Mesenchymal stem cell (in vitro differentiated cells and primary cell): ENCODE measurements around the gene FLOT1.

Source experiments
- DNase-seq: peaks from one replicate; pipeline ENCODE4 v3.0.0-alpha.2; 2013
- H2AFZ ChIP-seq: one replicate; pipeline ENCODE4 v1.6.1; 2013; ENCODE audit warnings: low read depth, mild to moderate bottlenecking, control low read depth, inconsistent platforms, low read length, moderate library complexity
- H2AK5ac ChIP-seq: 2 replicates; pipeline ENCODE4 v1.6.1; 2013; ENCODE audit warnings: low read length, moderate library complexity, mild to moderate bottlenecking, inconsistent platforms; ENCODE audit not compliant: severe bottlenecking
- H2BK120ac ChIP-seq: one replicate; pipeline ENCODE4 v1.6.1; 2013; ENCODE audit warnings: low read depth, mild to moderate bottlenecking, inconsistent platforms, low read length, moderate library complexity
- H2BK12ac ChIP-seq, 2 experiments: one replicate each; pipeline ENCODE4 v1.6.1; 2013; ENCODE audit warnings: inconsistent platforms in 2 of 2, low read length in 2 of 2, mild to moderate bottlenecking in 2 of 2, moderate library complexity in 2 of 2, control low read depth in 1 of 2
- H2BK15ac ChIP-seq: one replicate; pipeline ENCODE4 v1.6.1; 2013; ENCODE audit warnings: mild to moderate bottlenecking, low read depth, inconsistent platforms; ENCODE audit not compliant: poor library complexity, severe bottlenecking
- H2BK5ac ChIP-seq: 2 replicates; pipeline ENCODE4 v1.6.1; 2013; ENCODE audit warnings: low read depth, mild to moderate bottlenecking, low read length, control low read depth, inconsistent platforms; ENCODE audit not compliant: poor library complexity, severe bottlenecking
- H3K14ac ChIP-seq, 2 experiments: one replicate each; pipeline ENCODE4 v1.6.1; 2013; ENCODE audit warnings: inconsistent platforms in 2 of 2, low read length in 2 of 2, control low read depth in 1 of 2, mild to moderate bottlenecking in 1 of 2, moderate library complexity in 1 of 2
- H3K18ac ChIP-seq, 2 experiments: one replicate each; pipeline ENCODE4 v1.6.1; 2013; ENCODE audit warnings: inconsistent platforms in 2 of 2, low read length in 2 of 2, control low read depth in 1 of 2, low read depth in 1 of 2, mild to moderate bottlenecking in 1 of 2
- H3K23ac ChIP-seq, 2 experiments: one replicate each; pipeline ENCODE4 v1.6.1; 2013; ENCODE audit warnings: inconsistent platforms in 2 of 2, low read length in 2 of 2, mild to moderate bottlenecking in 2 of 2, moderate library complexity in 2 of 2, control low read depth in 1 of 2
- H3K27ac ChIP-seq: 2 replicates; pipeline ENCODE4 v1.5.1; 2013; ENCODE audit warnings: mild to moderate bottlenecking, moderate library complexity, low read length, control low read depth, inconsistent platforms; ENCODE audit not compliant: poor library complexity, severe bottlenecking
- H3K27me3 ChIP-seq, 2 experiments: 2 replicates each; pipeline versions ENCODE4 v1.6.1 to v1.7.0; 2013; ENCODE audit warnings: low read length in 2 of 2, mild to moderate bottlenecking in 2 of 2, moderate library complexity in 2 of 2, control low read depth in 1 of 2, inconsistent platforms in 1 of 2; ENCODE audit not compliant: control insufficient read depth in 1 of 2, insufficient read depth in 1 of 2
- H3K36me3 ChIP-seq, 2 experiments: 2 replicates each; pipeline versions ENCODE4 v1.6.1 to v1.7.0; 2013; ENCODE audit warnings: low read length in 2 of 2, control low read depth in 1 of 2, inconsistent platforms in 1 of 2, low read depth in 1 of 2, mild to moderate bottlenecking in 1 of 2; ENCODE audit not compliant: insufficient read depth in 2 of 2, control insufficient read depth in 1 of 2
- H3K4ac ChIP-seq, 2 experiments: one replicate each; pipeline ENCODE4 v1.6.1; 2013; ENCODE audit warnings: inconsistent platforms in 2 of 2, low read length in 2 of 2, mild to moderate bottlenecking in 2 of 2, moderate library complexity in 2 of 2, control low read depth in 1 of 2, low read depth in 1 of 2
- H3K4me1 ChIP-seq: 2 replicates; pipeline ENCODE4 v1.6.1; 2013; ENCODE audit warnings: low read depth, low read length, control low read depth; ENCODE audit not compliant: control insufficient read depth, insufficient read depth
- H3K4me2 ChIP-seq: 2 replicates; pipeline ENCODE4 v1.6.1; 2013; ENCODE audit warnings: low read length, mild to moderate bottlenecking, inconsistent platforms; ENCODE audit not compliant: poor library complexity, severe bottlenecking
- H3K4me3 ChIP-seq, 2 experiments: 2 replicates each; pipeline versions ENCODE4 v1.5.1 to v1.7.0; 2013; ENCODE audit warnings: low read length in 2 of 2, mild to moderate bottlenecking in 2 of 2, control low read depth in 1 of 2, low read depth in 1 of 2; ENCODE audit not compliant: insufficient read depth in 1 of 2
- H3K79me1 ChIP-seq: replicated peaks from 2 replicates; pipeline ENCODE4 v1.6.1; 2013; ENCODE audit warnings: mild to moderate bottlenecking, control low read depth, low read length, inconsistent platforms; ENCODE audit not compliant: poor library complexity, severe bottlenecking
- H3K9ac ChIP-seq: 2 replicates; pipeline ENCODE4 v1.7.0; 2013; ENCODE audit warnings: mild to moderate bottlenecking, low read length, moderate library complexity
- H3K9me3 ChIP-seq: 2 replicates; pipeline ENCODE4 v1.7.0; 2013; ENCODE audit warnings: mild to moderate bottlenecking, low read length; ENCODE audit not compliant: control insufficient read depth
- H4K8ac ChIP-seq: one replicate; pipeline ENCODE4 v1.6.1; 2013; ENCODE audit warnings: inconsistent platforms, mild to moderate bottlenecking, low read length, moderate library complexity
- H4K91ac ChIP-seq: one replicate; pipeline ENCODE4 v1.6.1; 2013; ENCODE audit warnings: mild to moderate bottlenecking, low read length, inconsistent platforms
- WGBS: methylation state at CpG from one replicate; pipeline ENCODE4 v1.1.7; 2013; ENCODE audit warnings: mixed read lengths; 5-methylcytosine and 5-hydroxymethylcytosine counted together

The FLOT1 gene

DNA sequence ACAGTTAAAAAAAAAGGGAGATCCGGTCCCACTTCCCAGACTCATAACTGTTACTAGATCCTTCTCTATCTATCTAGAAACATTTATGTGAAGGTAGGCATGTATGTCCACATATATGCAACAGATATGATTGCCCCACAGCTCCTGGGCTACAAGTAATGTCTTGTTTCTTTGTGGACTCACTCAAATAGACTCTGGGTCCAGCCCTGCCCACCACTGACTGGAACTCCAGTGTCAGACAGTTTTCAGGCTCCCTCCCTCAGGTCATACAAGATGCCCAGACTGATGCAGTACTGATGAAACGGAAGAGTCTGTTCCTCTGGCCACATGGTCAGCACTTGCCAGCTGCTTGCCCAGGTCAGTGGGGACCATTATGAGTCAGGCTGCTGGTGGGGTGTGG is 32.6 kb upstream of the FLOT1 start:
- DNase-seq: peak; percentile 34
- Histone ChIP-seq H3K79me1 (peaks cover 2% of the 10 kb centered on the region), H3K9ac (no peak overlapping the region), H3K23ac (no peak overlapping the region), H2BK15ac (no peak overlapping the region), H3K27ac (no peak overlapping the region), H2BK120ac (no peak overlapping the region), H3K9me3 (no peaks in the 10 kb centered on the region), H3K4me1 (peaks cover 17% of the 10 kb centered on the region), H3K36me3 (no peaks in the 10 kb centered on the region), H3K4me2 (no peak overlapping the region), H2AK5ac (peak overlapping the region; percentile 54), H2BK12ac (peak overlapping the region; percentile 59 to 70), H4K8ac (no peak overlapping the region), H3K4me3 (no peak overlapping the region), H4K91ac (peak overlapping the region; percentile 19), H2AFZ (peak overlapping the region; percentile 21), H3K14ac (no peak overlapping the region), H2BK5ac (no peak overlapping the region), H3K27me3 (no peaks in the 10 kb centered on the region), H3K18ac (peak overlapping the region in 1 of 2 experiments; percentile 77), H3K4ac (peak overlapping the region in 1 of 2 experiments; percentile 24)
- WGBS: 94% methylated on average over 1 of the region's 2 CpGs

DNA sequence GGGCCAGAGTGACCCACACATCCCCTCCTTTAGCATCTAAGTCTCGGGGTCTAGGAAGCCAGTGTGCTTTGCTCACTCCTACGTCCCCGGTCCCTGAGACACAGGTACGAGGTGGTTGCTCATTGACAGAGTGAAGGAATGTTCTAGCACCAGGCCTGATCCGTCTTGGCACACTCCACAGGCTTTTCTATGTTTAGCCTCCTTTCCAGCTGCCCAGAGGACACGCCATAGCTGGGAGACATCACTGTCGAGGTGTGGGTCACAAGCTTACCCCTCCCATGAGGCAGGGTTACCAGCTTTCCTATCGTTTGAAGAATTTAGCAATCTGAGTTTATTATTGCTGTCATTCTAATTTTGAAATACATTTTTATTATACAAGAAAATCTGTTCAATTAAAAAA is 32.2 kb upstream of the FLOT1 start:
- Histone ChIP-seq H3K4ac (peak overlapping the region; percentile 2 to 10), H3K23ac (no peak overlapping the region), H3K9ac (no peak overlapping the region), H2BK15ac (no peak overlapping the region), H3K4me2 (no peak overlapping the region), H3K4me3 (no peak overlapping the region), H3K9me3 (no peaks in the 10 kb centered on the region), H3K79me1 (peaks cover 2% of the 10 kb centered on the region), H4K8ac (no peak overlapping the region), H2AFZ (no peak overlapping the region), H2BK12ac (peak overlapping the region; percentile 75 to 80), H4K91ac (peak overlapping the region; percentile 4), H3K4me1 (peaks cover 17% of the 10 kb centered on the region), H3K18ac (peak overlapping the region in 1 of 2 experiments; percentile 55), H2BK5ac (no peak overlapping the region), H3K14ac (no peak overlapping the region), H3K27ac (no peak overlapping the region), H2AK5ac (peak overlapping the region; percentile 28), H2BK120ac (peak overlapping the region; percentile 82), H3K27me3 (no peaks in the 10 kb centered on the region), H3K36me3 (no peaks in the 10 kb centered on the region)
- DNase-seq: no peak
- WGBS: 93% methylated on average over 7 of the region's 8 CpGs

DNA sequence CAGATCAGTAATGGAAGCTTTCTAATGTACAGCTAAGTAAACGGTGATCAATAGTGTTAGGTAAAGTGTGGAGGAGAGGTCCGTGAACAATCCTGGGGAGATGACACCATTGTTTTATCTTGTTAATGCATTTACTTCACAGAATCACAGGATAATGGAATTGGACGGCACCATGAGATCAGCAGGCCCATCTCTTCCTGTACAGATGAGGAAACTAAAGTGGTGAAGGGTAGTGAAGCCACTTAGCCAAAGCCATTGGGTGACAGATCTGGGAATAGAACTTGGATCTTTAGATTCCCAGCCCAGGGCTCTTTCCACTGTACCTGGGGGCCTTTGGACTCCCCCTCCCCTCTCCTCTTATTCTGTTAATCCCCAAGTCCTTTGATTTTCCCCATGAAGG is 28.1 kb upstream of the FLOT1 start:
- peak overlapping the region; percentile 100 for H3K27ac ChIP-seq
- H3K79me1 ChIP-seq: peaks cover 4% of the 10 kb centered on the region
- WGBS: 100% methylated on average over 1 of the region's 3 CpGs
- H2BK12ac ChIP-seq: peak overlapping the region; percentile 99 to 100
- no peak overlapping the region for H3K4me2 ChIP-seq
- H3K36me3 ChIP-seq: no peaks in the 10 kb centered on the region
- peaks cover 19% of the 10 kb centered on the region for H3K4me1 ChIP-seq
- H3K23ac ChIP-seq: no peak overlapping the region
- DNase-seq: no peak
- H2BK15ac ChIP-seq: peak overlapping the region; percentile 8
- no peak overlapping the region for H3K4me3 ChIP-seq
- H2BK120ac ChIP-seq: peak overlapping the region; percentile 75
- H3K9me3 ChIP-seq: no peaks in the 10 kb centered on the region
- no peaks in the 10 kb centered on the region for H3K27me3 ChIP-seq
- peak overlapping the region; percentile 77 for H3K9ac ChIP-seq
- H2BK5ac ChIP-seq: peak overlapping the region; percentile 93
- H2AK5ac ChIP-seq: peak overlapping the region; percentile 100
- peak overlapping the region; percentile 86 for H4K91ac ChIP-seq
- peak overlapping the region; percentile 93 to 96 for H3K18ac ChIP-seq
- H4K8ac ChIP-seq: peak overlapping the region; percentile 56
- no peak overlapping the region for H2AFZ ChIP-seq
- H3K4ac ChIP-seq: peak overlapping the region in 1 of 2 experiments; percentile 93
- no peak overlapping the region for H3K14ac ChIP-seq

DNA sequence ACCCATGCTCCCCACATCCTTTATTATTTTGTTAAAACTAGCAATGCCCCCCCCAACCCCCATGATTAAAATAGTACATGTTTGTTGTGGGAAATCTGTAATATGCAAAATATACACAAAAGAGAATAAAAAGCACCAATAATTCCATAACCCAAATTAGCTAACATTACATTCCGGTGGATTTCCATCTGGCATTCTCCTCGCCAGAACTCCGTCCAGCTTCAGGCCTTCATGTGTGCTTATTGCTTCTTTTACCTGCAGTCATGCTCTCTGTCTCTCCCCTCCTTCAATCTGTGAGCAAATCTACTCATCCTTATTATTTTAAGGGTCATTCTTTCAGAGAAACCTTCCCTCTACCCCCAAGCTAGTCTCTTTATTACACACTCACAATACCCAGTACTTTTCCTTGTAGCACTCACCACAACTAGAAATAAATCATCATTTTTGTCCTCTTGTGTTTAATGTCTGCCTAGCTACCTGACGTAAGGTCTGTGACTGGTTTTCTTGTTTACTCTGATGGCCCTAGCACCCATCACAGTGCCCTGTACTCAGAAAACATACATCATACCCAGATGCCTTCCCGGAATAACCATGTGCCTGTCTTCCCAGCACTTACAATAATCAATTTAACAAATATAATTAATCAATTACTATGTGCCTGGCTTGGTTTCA is 27.5 kb upstream of the FLOT1 start:
- no peaks in the 10 kb centered on the region for H3K9me3 ChIP-seq
- H2BK12ac ChIP-seq: peak overlapping the region; percentile 76 to 100
- H2AFZ ChIP-seq: no peak overlapping the region
- peak overlapping the region; percentile 74 for H2BK15ac ChIP-seq
- peaks cover 4% of the 10 kb centered on the region for H3K79me1 ChIP-seq
- H3K4me3 ChIP-seq: no peak overlapping the region
- H3K23ac ChIP-seq: no peak overlapping the region
- peak overlapping the region; percentile 93 for H2BK5ac ChIP-seq
- H3K4ac ChIP-seq: peak overlapping the region; percentile 89 to 93
- H3K27ac ChIP-seq: peak overlapping the region; percentile 100
- H3K9ac ChIP-seq: peak overlapping the region; percentile 77
- no peaks in the 10 kb centered on the region for H3K36me3 ChIP-seq
- DNase-seq: peak; percentile 90
- H2BK120ac ChIP-seq: peak overlapping the region; percentile 75
- no peaks in the 10 kb centered on the region for H3K27me3 ChIP-seq
- no peak overlapping the region for H4K91ac ChIP-seq
- H4K8ac ChIP-seq: peak overlapping the region; percentile 67
- peak overlapping the region; percentile 88 to 93 for H3K18ac ChIP-seq
- H2AK5ac ChIP-seq: peak overlapping the region; percentile 100
- no peak overlapping the region for H3K4me2 ChIP-seq
- WGBS: 25% methylated on average over 5 of the region's 5 CpGs
- no peak overlapping the region for H3K14ac ChIP-seq
- H3K4me1 ChIP-seq: peaks cover 17% of the 10 kb centered on the region
